WERI-Rb-1 (cell line): ENCODE data around the gene ZNF593.

ENCODE experiments used
- DNase-seq: peaks from one replicate; pipeline ENCODE4 v3.0.0-alpha.2; 2020
- H3K27ac ChIP-seq: fragments of 250-450 bp; sonication (Bioruptor Pico); 2 replicates; pipeline ENCODE4 v1.5.1; 2020; ENCODE audit warnings: mild to moderate bottlenecking, moderate library complexity
- H3K27me3 ChIP-seq: fragments of 250-450 bp; sonication (Bioruptor Pico); 2 replicates; pipeline ENCODE4 v1.5.1; 2021; ENCODE audit warnings: mild to moderate bottlenecking, low read depth, moderate library complexity; ENCODE audit not compliant: insufficient read depth, severe bottlenecking
- H3K36me3 ChIP-seq: fragments of 250-450 bp; sonication (Bioruptor Pico); 2 replicates; pipeline ENCODE4 v1.5.1; 2020; ENCODE audit warnings: mild to moderate bottlenecking, moderate library complexity
- H3K4me3 ChIP-seq: 2 replicates; pipeline ENCODE4 v1.5.1; 2011; ENCODE audit warnings: low read depth, mild to moderate bottlenecking, control low read depth, low read length
- H3K9me3 ChIP-seq: fragments of 250-450 bp; sonication (Bioruptor Pico); 2 replicates; pipeline ENCODE4 v1.5.1; 2021; ENCODE audit warnings: mild to moderate bottlenecking, moderate library complexity; ENCODE audit not compliant: severe bottlenecking
- TF ChIP-seq, protein P1 (sequence below): IDR thresholded peaks from 2 replicates; pipeline ENCODE4 v1.5.1; 2011; ENCODE audit warnings: low read depth, mild to moderate bottlenecking, control low read depth, inconsistent platforms, low read length

Gene ZNF593

DNA sequence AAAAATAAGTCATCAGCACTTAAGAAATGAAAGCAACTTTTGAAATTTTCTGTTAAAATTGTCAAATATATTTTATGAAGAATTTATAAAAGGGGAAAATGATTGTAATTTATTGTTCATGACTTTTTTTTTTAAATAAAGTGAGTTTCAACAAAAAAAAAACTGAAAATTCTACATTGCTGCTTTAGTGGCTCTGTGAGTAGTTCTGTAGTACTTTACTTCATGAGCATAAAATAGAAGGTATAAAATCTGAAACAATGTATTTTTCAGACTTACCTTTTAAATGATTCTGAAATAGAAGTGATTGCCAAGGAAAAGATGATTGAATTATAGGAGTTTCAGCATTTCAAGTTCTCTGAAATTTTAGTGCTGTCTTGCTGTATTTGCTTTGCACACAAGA lies 44.3 kb upstream of the ZNF593 start:
- Histone ChIP-seq H3K4me3 (no peak overlapping the region), H3K27me3 (no peaks in the 10 kb centered on the region), H3K9me3 (no peaks in the 10 kb centered on the region), H3K36me3 (peaks cover 7% of the 10 kb centered on the region; the same call in 1 of the 2 replicates), H3K27ac (peak overlapping the region; percentile 71)
- TF ChIP-seq, protein P1, sequence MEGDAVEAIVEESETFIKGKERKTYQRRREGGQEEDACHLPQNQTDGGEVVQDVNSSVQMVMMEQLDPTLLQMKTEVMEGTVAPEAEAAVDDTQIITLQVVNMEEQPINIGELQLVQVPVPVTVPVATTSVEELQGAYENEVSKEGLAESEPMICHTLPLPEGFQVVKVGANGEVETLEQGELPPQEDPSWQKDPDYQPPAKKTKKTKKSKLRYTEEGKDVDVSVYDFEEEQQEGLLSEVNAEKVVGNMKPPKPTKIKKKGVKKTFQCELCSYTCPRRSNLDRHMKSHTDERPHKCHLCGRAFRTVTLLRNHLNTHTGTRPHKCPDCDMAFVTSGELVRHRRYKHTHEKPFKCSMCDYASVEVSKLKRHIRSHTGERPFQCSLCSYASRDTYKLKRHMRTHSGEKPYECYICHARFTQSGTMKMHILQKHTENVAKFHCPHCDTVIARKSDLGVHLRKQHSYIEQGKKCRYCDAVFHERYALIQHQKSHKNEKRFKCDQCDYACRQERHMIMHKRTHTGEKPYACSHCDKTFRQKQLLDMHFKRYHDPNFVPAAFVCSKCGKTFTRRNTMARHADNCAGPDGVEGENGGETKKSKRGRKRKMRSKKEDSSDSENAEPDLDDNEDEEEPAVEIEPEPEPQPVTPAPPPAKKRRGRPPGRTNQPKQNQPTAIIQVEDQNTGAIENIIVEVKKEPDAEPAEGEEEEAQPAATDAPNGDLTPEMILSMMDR = no peak
- no peak for DNase-seq

- Histone ChIP-seq H3K36me3 (peaks cover 6% of the 10 kb centered on the region; the same call in 1 of the 2 replicates), H3K4me3 (no peak overlapping the region), H3K27ac (peak overlapping the region; percentile 71), H3K9me3 (no peaks in the 10 kb centered on the region), H3K27me3 (no peaks in the 10 kb centered on the region)
- DNase-seq = no peak
- TF ChIP-seq, protein P1 = no peak
These were observed 43.8 kb upstream of the ZNF593 start for GRCh38 chr1:26125946-26126320.

GRCh38 chr1:26126321-26127084 lies 43.2 kb upstream of the ZNF593 start:
- Histone ChIP-seq H3K36me3 (peaks cover 6% of the 10 kb centered on the region; the same call in 1 of the 2 replicates), H3K27ac (peak overlapping the region; percentile 71), H3K9me3 (no peaks in the 10 kb centered on the region), H3K27me3 (no peaks in the 10 kb centered on the region), H3K4me3 (no peak overlapping the region)
- DNase-seq = peak; percentile 66
- TF ChIP-seq, protein P1 = no peak

- Histone ChIP-seq H3K36me3 (no peaks in the 10 kb centered on the region; the same call in 1 of the 2 replicates), H3K27me3 (no peaks in the 10 kb centered on the region), H3K4me3 (no peak overlapping the region), H3K27ac (peak overlapping the region; percentile 71), H3K9me3 (no peaks in the 10 kb centered on the region)
- no peak for DNase-seq
- TF ChIP-seq, protein P1 = no peak
These were observed 42.2 kb upstream of the ZNF593 start for GRCh38 chr1:26127235-26128163.

- no peaks in the 10 kb centered on the region for H3K27me3 ChIP-seq
- H3K36me3 ChIP-seq = no peaks in the 10 kb centered on the region; the same call in 1 of the 2 replicates
- TF ChIP-seq, protein P1 = no peak
- no peak for DNase-seq
- no peak overlapping the region for H3K4me3 ChIP-seq
- no peak overlapping the region for H3K27ac ChIP-seq
- no peaks in the 10 kb centered on the region for H3K9me3 ChIP-seq
These were observed 39.9 kb upstream of the ZNF593 start for GRCh38 chr1:26129778-26130177.
